Medulla oblongata (tissue), 1 donor: Measurements from ENCODE around the gene ASXL2.
A peak's percentile ranks its signal among the peaks of the same experiment; 100 is the strongest.
"Not testable (repeated sequence)": the region's sequence is repeated elsewhere in the genome, so short reads cannot be mapped to it uniquely, and the experiment has no call there.

ENCODE experiments used
- DNase-seq: peaks from one replicate; pipeline ENCODE4 v3.0.0-alpha.2; 2015; ENCODE audit errors: extremely low spot score

Gene ASXL2

DNA sequence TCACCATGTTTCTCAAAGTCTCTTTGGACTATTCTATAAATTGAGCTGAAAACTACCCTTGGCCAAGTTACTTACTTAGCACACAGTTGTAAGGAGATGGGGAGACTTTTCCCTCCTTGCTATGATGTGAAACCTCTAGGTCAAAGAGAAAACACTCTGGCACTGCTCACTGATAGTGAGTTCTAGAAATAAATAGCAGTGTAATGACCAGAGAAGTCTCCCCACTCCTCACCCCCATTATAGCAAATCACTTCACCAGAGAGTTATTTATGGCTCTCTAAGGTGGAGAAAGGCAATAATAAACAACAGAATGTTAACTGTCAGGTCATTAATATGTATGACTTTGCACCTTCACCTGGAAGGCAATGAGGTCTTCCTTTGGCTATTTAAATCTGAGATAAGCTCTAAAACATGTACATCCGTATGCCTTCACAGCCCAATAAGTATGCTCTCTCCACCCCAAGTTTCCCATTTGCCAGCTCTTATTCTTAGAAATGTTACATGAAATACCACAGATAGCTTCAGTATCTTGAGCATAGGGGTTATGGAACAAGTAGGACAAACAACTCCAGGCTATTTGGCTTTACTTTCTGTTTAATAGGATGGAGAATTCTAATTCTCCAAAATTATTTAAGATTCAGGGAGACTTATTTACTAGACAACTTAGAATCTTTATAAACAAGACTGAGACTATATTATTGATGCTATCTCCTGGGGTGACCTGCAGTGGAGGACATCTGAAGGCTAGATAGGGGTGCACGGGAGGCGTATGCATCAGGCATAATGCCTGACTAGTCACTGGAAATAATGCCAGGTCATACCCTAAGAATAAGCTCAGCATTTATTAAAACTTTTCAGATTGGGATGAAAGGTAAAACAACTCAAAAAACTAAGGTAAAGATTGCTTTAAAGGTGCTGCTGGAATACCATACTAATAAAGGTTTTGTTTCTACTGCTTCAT, 139.6 kb downstream of the ASXL2 start:
- no peak for DNase-seq

DNA sequence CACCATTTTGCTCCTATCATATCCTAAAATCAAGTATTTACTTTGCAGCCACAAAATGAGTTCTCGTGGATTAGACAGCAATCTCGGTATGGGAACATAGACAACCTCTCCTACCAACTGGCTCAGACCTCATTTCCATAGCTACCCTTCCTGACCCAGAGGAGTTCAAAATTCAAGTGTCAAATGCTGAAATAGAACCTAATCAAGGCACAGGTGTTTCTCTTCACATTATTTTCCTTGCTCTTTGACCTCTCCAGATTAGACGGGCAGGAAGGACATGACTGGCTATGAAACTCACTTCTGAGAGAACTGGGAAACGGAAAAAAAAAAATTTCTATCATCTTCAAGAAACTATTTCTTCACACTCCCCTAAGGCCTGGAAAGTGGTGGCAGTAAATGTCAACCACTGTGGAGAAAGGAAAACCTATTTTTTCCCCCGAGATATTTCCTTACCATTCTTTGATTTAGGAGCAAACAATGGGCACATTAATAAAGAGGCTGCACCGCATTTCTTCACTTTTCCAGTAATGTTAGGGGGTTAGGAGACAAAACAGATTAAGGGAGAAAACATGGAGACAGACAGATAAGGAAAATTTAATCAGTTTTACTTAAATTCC, 141.3 kb downstream of the ASXL2 start:
- DNase-seq: no peak

DNA sequence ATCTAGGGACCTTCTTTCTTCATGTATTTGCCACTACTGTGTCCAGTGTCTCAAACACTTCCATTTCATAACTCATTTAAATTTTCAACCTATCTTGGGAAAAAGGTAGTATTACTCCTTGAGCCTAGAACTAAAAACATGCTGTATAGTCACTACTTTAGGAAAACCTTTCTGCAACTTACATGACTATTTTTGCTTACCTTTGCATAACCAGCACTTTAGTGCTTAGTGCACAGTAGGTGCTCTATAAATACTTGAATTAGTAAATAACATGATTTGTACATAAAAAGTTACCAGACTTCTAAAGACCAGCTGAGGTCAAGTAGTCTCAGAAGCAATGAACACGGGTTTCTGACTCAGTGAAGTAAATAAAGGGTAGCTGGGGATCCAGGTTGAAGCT, 142.5 kb downstream of the ASXL2 start:
- no peak for DNase-seq

DNA sequence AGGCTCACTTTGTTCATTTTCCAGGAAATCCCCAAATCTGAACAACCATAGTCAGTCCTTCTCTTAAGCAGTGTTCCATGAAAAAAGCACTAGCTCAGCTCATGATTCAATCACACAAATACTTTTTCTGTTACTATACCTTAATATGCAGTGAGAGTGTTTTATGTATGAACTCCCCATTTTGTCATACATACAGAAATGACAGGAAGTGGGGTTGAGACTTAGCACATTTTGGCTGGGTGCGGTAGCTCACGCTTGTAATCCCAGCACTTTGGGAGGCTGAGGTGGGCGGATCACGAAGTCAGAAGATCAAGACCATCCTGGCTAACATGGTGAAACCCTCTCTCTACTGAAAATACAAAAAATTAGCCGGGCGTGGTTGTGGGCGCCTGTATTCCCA, 149.7 kb downstream of the ASXL2 start:
- DNase-seq: no peak

- no peak for DNase-seq
Observed at GRCh38 chr2:25726522-25726921, 151.8 kb downstream of the ASXL2 start.

DNA sequence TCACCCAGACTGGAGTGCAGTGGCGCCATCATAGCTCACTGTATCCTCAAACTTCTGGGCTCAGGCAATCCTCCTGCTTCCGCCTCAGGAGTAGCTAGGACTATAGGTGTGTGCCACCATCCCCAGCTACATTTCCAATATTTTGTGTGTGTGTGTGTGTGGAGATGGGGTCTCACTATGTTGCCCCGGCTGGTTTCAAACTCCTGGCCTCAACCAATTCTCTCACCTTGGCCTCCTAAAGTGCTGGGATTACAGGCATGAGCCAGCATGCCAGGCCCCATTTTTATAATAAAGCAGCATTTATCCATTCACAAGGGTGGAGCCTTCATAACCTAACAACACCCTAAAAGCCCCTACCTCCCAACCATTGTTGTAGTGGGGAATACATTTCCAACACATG, 152.4 kb downstream of the ASXL2 start:
- no peak for DNase-seq

- DNase-seq: no peak
Observed at GRCh38 chr2:25724756-25725155, 153.5 kb downstream of the ASXL2 start.

GRCh38 chr2:25722224-25722623, 156.1 kb downstream of the ASXL2 start:
- DNase-seq: no peak

DNA sequence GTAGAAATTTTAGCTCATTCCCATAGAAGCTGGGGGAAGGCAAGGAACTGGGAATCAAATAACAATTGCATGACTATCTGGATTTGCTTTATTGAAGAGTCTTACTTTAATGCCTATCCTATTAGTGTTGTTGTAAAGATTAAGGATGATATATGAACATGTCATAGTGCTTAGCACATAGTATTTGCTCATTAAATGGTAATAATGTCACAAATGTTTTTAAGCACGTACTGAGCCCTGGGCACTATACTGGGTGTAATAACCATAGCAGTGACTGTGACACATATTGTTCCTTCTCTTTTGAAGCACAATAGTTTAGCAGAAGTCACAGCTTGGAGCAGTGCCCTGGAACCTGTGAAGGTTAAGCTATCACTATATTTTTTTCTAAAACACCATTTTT, 157.7 kb downstream of the ASXL2 start:
- no peak for DNase-seq

DNA sequence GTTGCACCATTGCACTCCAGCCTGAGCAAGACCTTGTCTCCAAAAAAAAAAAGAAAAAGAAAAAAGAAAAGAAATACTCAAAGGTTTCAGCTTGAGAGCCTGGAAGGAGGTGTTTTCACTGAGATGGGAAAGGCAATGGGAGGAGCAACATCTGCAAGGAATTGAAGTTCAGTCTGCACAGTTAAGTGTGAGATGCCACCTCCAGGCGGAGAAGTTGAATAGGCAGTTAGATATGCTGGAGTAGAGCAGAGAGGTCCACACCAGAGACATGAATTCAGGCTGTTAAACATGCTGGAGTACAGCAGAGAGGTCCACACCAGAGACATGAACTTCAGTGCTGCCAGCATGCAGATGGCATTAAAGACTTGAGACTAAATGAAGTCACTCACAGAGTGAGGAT, 163.5 kb downstream of the ASXL2 start:
- no peak for DNase-seq

DNA sequence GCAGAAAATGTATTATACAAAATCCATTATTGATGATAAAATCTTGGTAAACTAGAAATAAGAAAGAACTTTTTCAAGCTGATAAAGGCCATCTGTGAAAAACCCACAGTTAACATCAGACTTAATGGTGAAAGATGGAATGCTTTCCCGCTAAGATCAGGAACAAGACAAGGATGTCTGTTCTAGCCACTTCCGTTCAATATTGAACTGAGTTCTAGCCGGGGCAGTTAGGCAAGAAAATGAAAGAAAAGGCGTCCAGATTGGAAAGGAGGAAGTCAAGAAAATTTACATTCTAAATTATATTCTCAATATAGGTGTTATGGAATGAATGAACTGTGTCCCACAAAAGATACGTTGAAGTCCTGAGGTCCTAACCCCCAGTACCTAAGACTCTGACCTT, 165.8 kb downstream of the ASXL2 start:
- no peak for DNase-seq

DNA sequence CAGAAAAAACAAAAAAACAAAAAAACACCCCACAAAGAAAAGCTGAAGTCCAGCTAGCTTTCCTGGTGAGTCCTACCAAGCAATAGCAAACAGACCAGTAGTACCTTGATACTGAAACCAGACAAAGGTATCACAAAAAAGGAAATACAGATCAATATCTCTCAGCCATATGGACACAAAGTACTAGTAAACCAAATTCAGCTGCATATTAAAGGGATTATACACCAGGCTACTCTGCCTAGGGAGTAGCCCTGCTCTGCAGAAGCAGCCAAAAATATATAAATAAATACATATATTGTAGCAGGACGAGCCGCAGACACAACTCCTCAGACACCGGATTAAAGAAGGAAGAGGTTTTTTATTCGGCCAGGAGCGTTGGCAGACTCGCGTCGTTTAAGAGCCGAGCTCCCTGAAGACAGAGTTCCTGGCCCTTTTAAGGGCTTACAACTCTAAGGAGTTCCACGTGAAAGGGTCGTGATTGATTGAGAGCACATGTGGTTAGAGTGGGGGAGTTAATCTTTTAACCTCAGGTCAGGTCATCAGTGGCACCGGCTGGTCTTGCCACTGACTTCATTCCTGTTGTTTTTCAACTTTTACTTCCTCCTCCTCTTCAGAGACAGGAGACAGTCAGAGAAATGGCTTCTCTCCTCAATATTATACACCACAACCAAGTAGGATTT, 166.5 kb downstream of the ASXL2 start:
- peak; percentile 40 for DNase-seq

GRCh38 chr2:25710750-25711149, 167.5 kb downstream of the ASXL2 start:
- DNase-seq: no peak

GRCh38 chr2:25709349-25709748, 168.9 kb downstream of the ASXL2 start:
- no peak for DNase-seq

GRCh38 chr2:25707927-25708590, 170.2 kb downstream of the ASXL2 start:
- no peak for DNase-seq

GRCh38 chr2:25705575-25705974, 172.7 kb downstream of the ASXL2 start:
- DNase-seq: not testable (repeated sequence)

- DNase-seq: no peak
Observed at GRCh38 chr2:25701801-25702200, 176.5 kb downstream of the ASXL2 start.

DNA sequence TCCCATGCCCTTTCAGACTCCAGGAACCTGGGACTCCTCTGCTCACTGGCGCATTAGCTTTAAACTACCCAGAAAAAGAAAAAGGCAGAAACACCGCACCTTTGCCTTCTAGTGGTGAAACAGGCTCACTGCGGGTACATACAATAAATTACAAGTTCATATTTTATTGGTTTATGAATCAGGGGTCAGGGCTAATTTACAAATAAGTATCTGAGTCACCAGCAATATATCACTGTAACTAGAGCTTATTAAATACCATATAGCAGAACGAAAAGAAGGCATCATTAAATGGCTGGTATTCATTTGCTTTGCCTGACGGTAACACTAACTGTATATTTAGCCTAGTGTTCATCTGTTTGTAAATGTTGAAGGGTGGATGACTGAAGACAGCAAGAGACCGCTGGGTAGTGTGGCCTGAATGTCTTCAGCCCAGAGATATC, 178.0 kb downstream of the ASXL2 start:
- peak; percentile 19 for DNase-seq

GRCh38 chr2:25699216-25699615, 179.1 kb downstream of the ASXL2 start:
- no peak for DNase-seq

GRCh38 chr2:25698752-25699151, 179.5 kb downstream of the ASXL2 start:
- no peak for DNase-seq

DNA sequence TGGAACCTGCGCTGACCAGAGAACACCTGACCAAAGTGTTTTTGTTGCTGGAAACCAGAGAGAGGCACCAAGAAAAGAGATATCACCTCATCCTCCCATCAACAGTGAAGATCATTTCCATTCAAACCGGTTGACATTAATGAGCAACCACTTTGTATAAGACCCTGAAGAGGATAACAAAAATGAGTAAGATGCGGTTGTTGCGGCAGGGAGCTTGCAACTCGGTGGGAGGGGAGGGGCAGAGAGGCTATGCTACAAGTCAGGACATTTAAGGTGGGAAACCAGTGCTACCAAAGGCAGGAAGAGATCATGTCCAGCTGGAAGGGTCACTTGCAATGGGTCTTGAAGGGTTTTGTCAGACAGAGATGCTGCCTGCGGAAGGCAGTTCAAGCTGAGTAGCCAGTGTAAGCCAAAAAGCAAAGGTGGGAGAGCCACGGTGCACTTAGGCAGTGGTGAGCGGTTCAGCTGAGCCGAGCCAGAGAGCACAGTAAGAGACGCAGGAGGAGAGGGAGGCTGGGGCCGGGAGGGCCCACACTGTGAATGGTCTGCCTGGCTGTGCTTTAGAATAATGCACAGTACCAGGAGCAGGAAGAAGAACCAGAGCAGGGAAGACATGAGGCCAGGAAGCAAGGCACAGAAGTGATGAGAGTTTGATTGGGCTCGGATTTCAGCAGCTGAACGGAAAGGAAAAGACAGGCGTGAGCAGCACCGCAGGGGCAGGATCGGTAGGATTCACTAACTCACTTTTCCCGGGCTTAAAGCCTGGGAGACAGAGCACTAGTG, 180.5 kb downstream of the ASXL2 start:
- DNase-seq: no peak
